Upper lobe of left lung (tissue), 6 donors: ENCODE data around the gene BRPF3. TPM values are rescaled to one million over a fixed set of nuclear protein-coding genes. Genes with fewer than 3 reads are reported as not detected.

Experiments used
- ATAC-seq, 2 donors: fragments of 200-7000 bp; cut with Tn5 transposase; one replicate each; pipeline ENCODE4 v1.9.1; 2022; ENCODE audit warnings: mild to moderate bottlenecking in 2 of 2, moderate library complexity in 2 of 2; ENCODE audit not compliant: low FRiP score in 2 of 2
- DNase-seq, 2 donors: peaks; one replicate each; pipeline ENCODE4 v3.0.0-alpha.2; 2019 to 2020
- H3K27ac ChIP-seq, 4 donors: fragments of 200-600 bp; sonication (generic); one replicate each; pipeline ENCODE4 v1.5.1; 2016 to 2019
- H3K27me3 ChIP-seq, 4 donors: fragments of 200-600 bp; sonication (generic); one replicate each; pipeline ENCODE4 v1.5.1; 2017 to 2019
- H3K36me3 ChIP-seq, 4 donors: fragments of 200-600 bp; sonication (generic); one replicate each; pipeline ENCODE4 v1.5.1; 2016 to 2019
- H3K4me1 ChIP-seq, 4 donors: fragments of 200-600 bp; sonication (generic); one replicate each; pipeline ENCODE4 v1.5.1; 2018 to 2019
- H3K4me3 ChIP-seq, 4 donors: fragments of 200-600 bp; sonication (generic); one replicate each; pipeline ENCODE4 v1.5.1; 2017 to 2019; ENCODE audit warnings: mild to moderate bottlenecking in 2 of 4, moderate library complexity in 1 of 4
- H3K9me3 ChIP-seq, 4 donors: fragments of 200-600 bp; sonication (generic); one replicate each; pipeline ENCODE4 v1.5.1; 2018 to 2019
- CTCF ChIP-seq, 6 experiments: fragments of 450-650 bp in 4 of 6; fragments of 200-600 bp in 2 of 6; sonication (generic) in 2 of 6; IDR thresholded peaks; one replicate each; pipeline ENCODE4 v1.5.1; 2016 to 2019; ENCODE audit warnings: antibody characterized with exemption in 6 of 6
- EP300 ChIP-seq, 4 donors: sonication (generic); formaldehyde crosslinking; IDR thresholded peaks; one replicate each; pipeline ENCODE4 v1.5.1; 2017; ENCODE audit warnings: antibody characterized with exemption in 4 of 4, control low read depth in 2 of 4
- POLR2A ChIP-seq, 4 donors: fragments of 450-650 bp; IDR thresholded peaks; one replicate each; pipeline ENCODE4 v1.5.1; 2016 to 2017; ENCODE audit warnings: antibody characterized with exemption in 4 of 4, mild to moderate bottlenecking in 2 of 4
- POLR2AphosphoS5 ChIP-seq, 2 donors: sonication (generic); formaldehyde crosslinking; IDR thresholded peaks; one replicate each; pipeline ENCODE4 v1.5.1; 2017; ENCODE audit warnings: antibody characterized with exemption in 2 of 2
- WGBS, 2 donors: methylation state at CpG; one replicate each; pipeline ENCODE4 v1.1.5; 2017 to 2018; 5-methylcytosine and 5-hydroxymethylcytosine counted together
- total RNA-seq, 6 donors: library from RNA; depleted of rRNA in 4 of 6; stranded (reverse); fragments of >200 nt in 4 of 6; gene quantifications; one replicate each; pipeline versions ENCODE4 v1.1.0 to v1.2.1, GENCODE V29; 2016 to 2021
- donor health status: DM: no; HTN: no; CAD: no; lungs with moderate emphysema.
- donor health status: DM: no; HTN: yes; CAD: no; lungs with severe emphysema.

BRPF3 gene
- total RNA-seq, 6 donors from 2014 or later, result 23.7 to 37.4 (median 33.4) TPM

DNA sequence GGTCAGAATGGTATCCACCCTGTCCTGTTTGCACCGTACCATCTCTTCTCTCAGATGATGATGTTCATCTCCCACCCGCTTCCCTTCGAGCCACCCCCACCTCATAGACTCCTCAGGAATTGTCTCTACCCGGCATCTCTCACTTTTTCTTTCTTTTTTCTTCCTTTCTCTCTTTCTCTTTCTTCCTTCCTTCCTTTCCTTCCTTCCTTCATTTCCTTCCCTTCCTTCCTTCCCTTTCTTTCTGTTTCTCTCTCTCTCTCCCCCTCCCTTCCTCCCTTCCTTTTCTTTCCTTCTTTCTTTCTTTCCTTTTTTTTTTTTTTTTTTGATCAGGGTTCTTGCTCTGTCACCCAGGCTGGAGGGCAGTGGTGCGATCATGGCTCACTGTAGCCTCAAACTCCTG, 45.6 kb downstream of the BRPF3 start:
- 78 to 83% methylated on average over 4 to 5 of the region's 5 CpGs for WGBS, 2 donors
- H3K36me3 ChIP-seq, result no peaks in the 10 kb centered on the region
- no peak overlapping the region for H3K27ac ChIP-seq
- no peak for TF ChIP-seq POLR2A (IDR thresholded peaks at IDR 0.05)
- no peak for TF ChIP-seq EP300 (IDR thresholded peaks at IDR 0.05)
- no peak for TF ChIP-seq CTCF (IDR thresholded peaks at IDR 0.05)
- no peak for TF ChIP-seq POLR2AphosphoS5 (IDR thresholded peaks at IDR 0.05)
- no peaks in the 10 kb centered on the region for H3K4me1 ChIP-seq
- H3K4me3 ChIP-seq, result no peak overlapping the region
- ATAC-seq (no peak), DNase-seq (no peak)
- H3K27me3 ChIP-seq, result no peaks in the 10 kb centered on the region
- no peaks in the 10 kb centered on the region for H3K9me3 ChIP-seq

- TF ChIP-seq CTCF (IDR thresholded peaks at IDR 0.05) (no peak), EP300 (IDR thresholded peaks at IDR 0.05) (no peak), POLR2AphosphoS5 (IDR thresholded peaks at IDR 0.05) (no peak), POLR2A (IDR thresholded peaks at IDR 0.05) (no peak)
- Histone ChIP-seq H3K4me1 (no peaks in the 10 kb centered on the region), H3K4me3 (no peak overlapping the region), H3K27me3 (no peaks in the 10 kb centered on the region), H3K36me3 (no peaks in the 10 kb centered on the region), H3K9me3 (no peaks in the 10 kb centered on the region), H3K27ac (no peak overlapping the region)
- 80 to 82% methylated on average over 4 of the region's 4 CpGs for WGBS, 2 donors
- no peak for ATAC-seq
- no peak for DNase-seq
These were observed 46.1 kb downstream of the BRPF3 start for GRCh38 chr6:36242626-36243025.

GRCh38 chr6:36243562-36244212, 47.1 kb downstream of the BRPF3 start:
- 77 to 82% methylated on average over 3 of the region's 3 CpGs for WGBS, 2 donors
- H3K9me3 ChIP-seq, result no peaks in the 10 kb centered on the region
- H3K4me1 ChIP-seq, result peaks cover 0 to 7% (median 4%) of the 10 kb centered on the region in 4 donors
- DNase-seq (no peak), ATAC-seq (no peak)
- TF ChIP-seq EP300 (IDR thresholded peaks at IDR 0.05) (no peak), CTCF (IDR thresholded peaks at IDR 0.05) (no peak), POLR2AphosphoS5 (IDR thresholded peaks at IDR 0.05) (no peak), POLR2A (IDR thresholded peaks at IDR 0.05) (no peak)
- no peak overlapping the region for H3K27ac ChIP-seq
- no peak overlapping the region for H3K4me3 ChIP-seq
- H3K36me3 ChIP-seq, result no peaks in the 10 kb centered on the region
- H3K27me3 ChIP-seq, result no peaks in the 10 kb centered on the region

DNA sequence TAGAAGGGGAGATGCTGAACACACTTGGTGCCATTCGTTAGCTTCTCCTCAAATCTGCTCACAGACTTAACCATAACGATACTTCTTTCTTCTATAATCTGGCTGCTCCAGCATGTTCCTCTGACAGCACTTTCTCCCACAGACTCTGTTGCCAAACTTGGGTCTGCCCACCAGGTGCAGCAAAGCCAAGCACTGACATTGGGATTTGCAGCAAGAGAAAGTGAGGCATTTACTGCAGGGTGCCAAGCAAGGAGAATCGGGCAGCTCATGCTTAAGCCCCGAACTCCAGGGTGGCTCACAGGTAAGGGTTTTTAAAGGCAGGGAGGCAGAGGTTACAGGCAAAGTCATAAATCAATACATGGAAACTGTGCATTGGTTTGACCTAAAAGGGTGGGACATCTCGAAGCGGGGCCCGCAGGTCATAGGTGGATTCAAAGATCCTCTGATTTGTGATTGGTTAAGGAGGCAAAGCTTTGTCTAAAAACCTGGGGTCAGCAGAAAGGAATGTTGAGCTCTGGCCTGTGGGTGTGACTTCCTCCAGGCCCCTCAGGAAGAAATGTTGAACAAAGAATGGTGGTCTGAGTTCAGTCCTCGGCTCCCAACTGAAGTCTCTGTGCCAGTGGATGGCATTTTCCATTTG, 48.2 kb downstream of the BRPF3 start:
- no peaks in the 10 kb centered on the region for H3K9me3 ChIP-seq
- H3K4me3 ChIP-seq, result no peak overlapping the region
- no peaks in the 10 kb centered on the region for H3K27me3 ChIP-seq
- no peak overlapping the region for H3K27ac ChIP-seq
- DNase-seq (no peak), ATAC-seq (no peak)
- H3K36me3 ChIP-seq, result no peaks in the 10 kb centered on the region
- peaks cover 0 to 7% (median 5%) of the 10 kb centered on the region in 4 donors for H3K4me1 ChIP-seq
- 82 to 83% methylated on average over 8 of the region's 8 CpGs for WGBS, 2 donors
- TF ChIP-seq CTCF (IDR thresholded peaks at IDR 0.05) (no peak), EP300 (IDR thresholded peaks at IDR 0.05) (no peak), POLR2A (IDR thresholded peaks at IDR 0.05) (no peak), POLR2AphosphoS5 (IDR thresholded peaks at IDR 0.05) (no peak)
